ENCODE data around the gene PBXIP1. TPM values are rescaled to one million over a fixed set of nuclear protein-coding genes. Genes with fewer than 3 reads are reported as not detected.

The PBXIP1 gene
- polyA plus RNA-seq, 1 donor (not counting 4 experiments of a cell fraction or from before 2014, with no cell fraction given): 15.6 TPM

DNA sequence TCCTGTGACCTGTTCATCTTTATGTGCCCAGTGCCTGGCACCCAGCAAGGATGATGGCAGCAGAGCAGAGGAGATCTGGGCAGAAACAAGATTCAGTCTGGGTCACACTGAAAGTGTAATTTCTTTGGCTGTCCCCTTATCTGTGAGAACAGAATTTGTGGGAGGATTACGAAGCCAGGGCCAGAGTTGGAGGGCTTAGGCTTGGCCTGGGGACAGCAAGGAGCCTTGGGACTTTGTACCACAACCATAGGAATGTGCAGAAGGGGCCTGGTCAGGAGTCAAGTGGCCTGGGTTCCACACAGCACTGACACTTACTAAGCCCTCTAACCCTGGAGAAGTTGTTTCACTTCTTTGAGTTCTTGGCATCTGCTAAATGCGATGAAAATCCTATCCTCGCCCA is 32.2 kb downstream of the PBXIP1 start:
- Histone ChIP-seq H3K4me1 (ENCODE audit: control insufficient read depth, extremely low read depth, insufficient read depth, low read length) (peaks cover 8% of the 10 kb centered on the region), H3K9ac (ENCODE audit: control insufficient read depth, extremely low read depth, insufficient read depth, low read length) (no peak overlapping the region), H3K27me3 (ENCODE audit: control insufficient read depth, extremely low read depth, insufficient read depth, low read length) (no peaks in the 10 kb centered on the region), H3K27ac (ENCODE audit: control insufficient read depth, insufficient read depth, low read length) (no peak overlapping the region), H2AFZ (ENCODE audit: control insufficient read depth, low read length) (no peak overlapping the region), H3K4me3 (ENCODE audit: control insufficient read depth in 2 of 3, extremely low read depth in 1 of 3, insufficient read depth in 2 of 3, low read depth in 1 of 3, low read length in 3 of 3) (no peak overlapping the region), H4K20me1 (ENCODE audit: control insufficient read depth, extremely low read depth, insufficient read depth, low read length) (no peaks in the 10 kb centered on the region), H3K79me2 (ENCODE audit: control insufficient read depth, insufficient read depth, low read length) (no peaks in the 10 kb centered on the region), H3K36me3 (ENCODE audit: control insufficient read depth in 2 of 2, extremely low read depth in 1 of 2, insufficient read depth in 2 of 2, low read length in 2 of 2) (peaks cover 11 to 20% of the 10 kb centered on the region in 2 experiments), H3K4me2 (ENCODE audit: control insufficient read depth, extremely low read depth, insufficient read depth, low read depth, low read length) (no peak overlapping the region), H3K9me1 (ENCODE audit: control insufficient read depth, extremely low read depth, insufficient read depth, low read length) (no peaks in the 10 kb centered on the region), H3K9me3 (ENCODE audit: control insufficient read depth, low read depth, low read length) (no peaks in the 10 kb centered on the region)
- DNase-seq (ENCODE audit: low read depth, low spot score): no peak
- dilution Hi-C loops (cut with MboI; ENCODE audit: extremely low pct_ligation_motif_present, low sequenced_read_pairs): no loop called here
- TF ChIP-seq, protein P1, sequence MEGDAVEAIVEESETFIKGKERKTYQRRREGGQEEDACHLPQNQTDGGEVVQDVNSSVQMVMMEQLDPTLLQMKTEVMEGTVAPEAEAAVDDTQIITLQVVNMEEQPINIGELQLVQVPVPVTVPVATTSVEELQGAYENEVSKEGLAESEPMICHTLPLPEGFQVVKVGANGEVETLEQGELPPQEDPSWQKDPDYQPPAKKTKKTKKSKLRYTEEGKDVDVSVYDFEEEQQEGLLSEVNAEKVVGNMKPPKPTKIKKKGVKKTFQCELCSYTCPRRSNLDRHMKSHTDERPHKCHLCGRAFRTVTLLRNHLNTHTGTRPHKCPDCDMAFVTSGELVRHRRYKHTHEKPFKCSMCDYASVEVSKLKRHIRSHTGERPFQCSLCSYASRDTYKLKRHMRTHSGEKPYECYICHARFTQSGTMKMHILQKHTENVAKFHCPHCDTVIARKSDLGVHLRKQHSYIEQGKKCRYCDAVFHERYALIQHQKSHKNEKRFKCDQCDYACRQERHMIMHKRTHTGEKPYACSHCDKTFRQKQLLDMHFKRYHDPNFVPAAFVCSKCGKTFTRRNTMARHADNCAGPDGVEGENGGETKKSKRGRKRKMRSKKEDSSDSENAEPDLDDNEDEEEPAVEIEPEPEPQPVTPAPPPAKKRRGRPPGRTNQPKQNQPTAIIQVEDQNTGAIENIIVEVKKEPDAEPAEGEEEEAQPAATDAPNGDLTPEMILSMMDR (optimal IDR thresholded peaks at IDR 0.05 in 1 of 3, IDR thresholded peaks at IDR 0.05 in 1 of 3, conservative IDR thresholded peaks at IDR 0.05 in 1 of 3; ENCODE audit: extremely low read depth in 1 of 3, insufficient read depth in 2 of 3, low read length in 3 of 3): no peak
- TF ChIP-seq EZH2 (IDR thresholded peaks at IDR 0.05; ENCODE audit: low read length): no peak
- FAIRE-seq: no peak

- FAIRE-seq (no peak), DNase-seq (ENCODE audit: low read depth, low spot score) (no peak)
- Histone ChIP-seq H4K20me1 (ENCODE audit: control insufficient read depth, extremely low read depth, insufficient read depth, low read length) (no peaks in the 10 kb centered on the region), H2AFZ (ENCODE audit: control insufficient read depth, low read length) (no peak overlapping the region), H3K4me1 (ENCODE audit: control insufficient read depth, extremely low read depth, insufficient read depth, low read length) (peaks cover 17% of the 10 kb centered on the region), H3K79me2 (ENCODE audit: control insufficient read depth, insufficient read depth, low read length) (no peaks in the 10 kb centered on the region), H3K36me3 (ENCODE audit: control insufficient read depth in 2 of 2, extremely low read depth in 1 of 2, insufficient read depth in 2 of 2, low read length in 2 of 2) (no peaks in the 10 kb centered on the region), H3K9me3 (ENCODE audit: control insufficient read depth, low read depth, low read length) (peaks cover 7% of the 10 kb centered on the region), H3K27me3 (ENCODE audit: control insufficient read depth, extremely low read depth, insufficient read depth, low read length) (no peaks in the 10 kb centered on the region), H3K9ac (ENCODE audit: control insufficient read depth, extremely low read depth, insufficient read depth, low read length) (no peak overlapping the region), H3K4me2 (ENCODE audit: control insufficient read depth, extremely low read depth, insufficient read depth, low read depth, low read length) (no peak overlapping the region), H3K9me1 (ENCODE audit: control insufficient read depth, extremely low read depth, insufficient read depth, low read length) (no peaks in the 10 kb centered on the region), H3K27ac (ENCODE audit: control insufficient read depth, insufficient read depth, low read length) (no peak overlapping the region), H3K4me3 (ENCODE audit: control insufficient read depth in 2 of 3, extremely low read depth in 1 of 3, insufficient read depth in 2 of 3, low read depth in 1 of 3, low read length in 3 of 3) (no peak overlapping the region)
- TF ChIP-seq, protein P1 (optimal IDR thresholded peaks at IDR 0.05 in 1 of 3, IDR thresholded peaks at IDR 0.05 in 1 of 3, conservative IDR thresholded peaks at IDR 0.05 in 1 of 3; ENCODE audit: extremely low read depth in 1 of 3, insufficient read depth in 2 of 3, low read length in 3 of 3): no peak
- no peak for TF ChIP-seq EZH2 (IDR thresholded peaks at IDR 0.05; ENCODE audit: low read length)
- dilution Hi-C loops (cut with MboI; ENCODE audit: extremely low pct_ligation_motif_present, low sequenced_read_pairs): no loop called here
Observed at GRCh38 chr1:154913273-154913672, 42.6 kb downstream of the PBXIP1 start.
